Stimulated activated CD4-positive, alpha-beta T cell treated with anti-CD3 and anti-CD28 coated beads, Interleukin-15, amount 100 ng/mL, for 24 hours (primary cell): ENCODE data around the gene CFAP141.

Experiments
- DNase-seq: peaks from one replicate; pipeline ENCODE4 v3.0.0-alpha.2; 2020

CFAP141 gene

GRCh38 chr1:154167461-154167860 is 38.7 kb downstream of the CFAP141 start:
- DNase-seq: no peak

GRCh38 chr1:154166207-154166606 is 39.9 kb downstream of the CFAP141 start:
- DNase-seq: no peak

DNA sequence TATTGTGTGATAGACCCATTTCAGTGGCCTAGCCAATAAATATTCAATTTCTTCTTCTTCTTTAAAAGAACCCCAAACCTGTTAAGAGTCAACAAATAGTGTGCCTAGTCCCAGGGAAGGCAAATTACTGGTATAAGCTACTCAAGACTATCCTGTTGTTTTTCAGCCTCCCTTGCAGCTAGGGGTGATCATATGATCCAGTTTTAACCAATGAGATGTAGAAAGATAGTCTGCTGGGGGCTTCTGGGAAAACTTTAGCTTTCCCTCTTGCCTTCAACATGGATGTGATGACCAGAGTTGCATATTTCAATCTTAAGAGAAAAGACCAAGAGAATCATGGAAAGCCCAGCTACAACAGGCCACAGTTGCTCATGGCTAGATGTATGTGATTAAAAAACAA is 46.6 kb downstream of the CFAP141 start:
- no peak for DNase-seq

DNA sequence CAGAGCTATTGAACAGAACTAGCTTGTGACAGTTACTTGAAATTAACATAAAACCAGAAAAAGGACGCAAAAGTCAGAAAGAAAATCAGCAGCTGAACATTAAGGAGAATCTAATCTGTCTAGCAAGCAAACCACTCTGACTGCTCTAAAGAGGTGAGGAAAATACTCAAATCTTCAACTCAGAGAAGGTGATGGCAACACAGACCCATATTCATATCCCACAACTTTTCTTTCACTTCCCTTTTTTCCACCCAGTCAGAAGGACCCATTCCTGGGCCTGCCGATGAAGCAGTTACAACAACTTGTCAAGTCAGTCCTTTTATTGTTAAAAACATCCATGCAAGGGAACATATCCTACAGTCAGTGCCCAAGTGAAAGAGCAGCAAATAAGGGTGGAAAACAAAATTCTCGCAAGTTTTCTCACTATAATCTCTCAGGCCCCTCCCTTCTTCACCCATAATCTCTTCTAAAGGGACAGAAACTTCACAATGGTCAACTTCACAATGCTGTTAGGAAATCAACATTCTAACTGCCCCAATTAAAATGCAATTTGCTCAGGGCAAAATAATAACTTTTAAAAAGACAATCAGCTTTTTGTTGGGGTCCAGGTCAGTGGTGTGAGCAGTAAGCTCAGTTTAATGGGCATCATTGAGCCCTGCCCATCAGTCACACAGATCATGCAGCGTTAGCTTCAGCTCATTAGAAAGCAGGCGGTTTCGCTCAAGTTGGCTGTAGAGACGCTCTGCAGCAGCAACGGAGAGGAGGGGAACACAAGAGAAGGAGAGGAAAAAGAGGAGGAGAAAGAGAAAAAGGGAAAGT is 47.6 kb downstream of the CFAP141 start:
- no peak for DNase-seq

GRCh38 chr1:154157520-154158306 is 48.4 kb downstream of the CFAP141 start:
- peak; percentile 74 for DNase-seq

GRCh38 chr1:154155251-154155650 is 50.9 kb downstream of the CFAP141 start:
- no peak for DNase-seq

- peak; percentile 24 for DNase-seq
Observed at GRCh38 chr1:154154534-154155191, 51.5 kb downstream of the CFAP141 start, which contains the start of gene NUP210L. Gene NUP210L, minus strand, starts transcription at chr1:154155073.

DNA sequence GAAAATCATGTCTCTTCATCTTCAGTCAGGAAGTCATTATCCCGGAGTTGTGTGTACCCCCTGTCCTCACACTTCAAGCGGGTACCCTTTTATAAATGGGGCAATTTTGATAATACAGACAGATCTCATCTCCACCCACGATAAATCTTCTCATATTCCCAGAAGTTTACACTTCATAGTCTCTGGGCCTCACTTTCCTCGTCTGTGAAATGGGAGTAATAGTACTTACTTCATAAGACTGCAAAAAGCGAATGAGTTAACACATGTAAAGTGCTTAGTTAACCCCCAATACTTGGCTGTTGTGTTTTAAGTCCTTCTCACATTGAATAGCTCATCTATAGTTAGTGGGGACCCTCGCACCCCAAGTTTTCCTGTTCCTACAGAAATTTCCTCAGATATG is 52.1 kb downstream of the CFAP141 start:
- no peak for DNase-seq

DNA sequence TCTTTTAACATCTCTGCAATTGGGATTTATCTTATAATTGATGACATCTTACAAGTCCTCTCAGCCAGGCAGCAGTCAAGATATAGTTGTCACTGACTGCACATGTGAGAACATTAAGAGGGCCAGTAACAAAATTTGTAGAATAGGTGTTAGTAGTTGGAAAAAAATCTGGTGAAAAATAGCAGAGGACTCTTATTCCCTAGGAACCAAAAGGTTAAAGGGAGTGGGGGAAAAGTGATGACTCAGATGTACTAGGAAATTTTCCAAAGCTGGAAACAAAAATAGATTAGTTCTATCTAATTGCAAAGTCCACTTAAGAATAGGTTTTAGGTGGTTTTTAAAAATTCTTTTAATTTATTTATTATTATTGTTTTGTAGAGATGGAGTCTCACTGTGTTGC is 54.8 kb downstream of the CFAP141 start:
- DNase-seq: no peak
